GM18951 (cell line): ENCODE results near the gene CPVL.

Experiments used
- POLR2A ChIP-seq: IDR thresholded peaks from 4 replicates; pipeline ENCODE4 v1.6.1; 2011; ENCODE audit warnings: mild to moderate bottlenecking; ENCODE audit not compliant: insufficient read length, insufficient read depth; ENCODE audit errors: extremely low read depth
- in situ Hi-C: fragments of 300-500 bp; cut with MboI; formaldehyde crosslinking; loops from one replicate; pipeline ENCODE4 v1.12.0; 2022; ENCODE audit warnings: low sequenced_read_pairs, mixed read lengths, inconsistent platforms; ENCODE audit not compliant: unreplicated experiment

CPVL gene

GRCh38 chr7:29000717-29001076 is 145.6 kb downstream of the CPVL start:
- TF ChIP-seq POLR2A = no peak
- in situ Hi-C loops = no loop called here

- in situ Hi-C loops = no loop called here
- no peak for TF ChIP-seq POLR2A
These were observed 146.2 kb downstream of the CPVL start for GRCh38 chr7:28999895-29000716.

DNA sequence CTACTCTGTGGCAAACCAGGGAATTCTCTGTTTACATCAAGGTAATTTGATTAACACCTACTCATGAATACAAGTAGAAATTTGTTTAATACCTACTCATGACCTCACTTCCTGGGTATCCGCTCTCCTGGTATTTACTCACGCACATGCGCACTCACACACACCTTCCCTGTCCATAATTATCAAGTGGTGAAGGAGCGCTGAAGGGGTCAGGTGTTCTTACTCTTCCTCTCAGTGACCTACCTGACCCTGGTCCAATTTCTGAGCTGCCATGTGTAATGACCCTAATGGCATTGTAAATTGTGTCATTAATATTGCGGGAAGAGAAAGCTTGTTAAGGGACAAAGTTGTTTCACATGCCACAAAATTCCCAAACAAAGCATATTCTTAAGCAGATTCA is 146.9 kb downstream of the CPVL start:
- in situ Hi-C loops = no loop called here

DNA sequence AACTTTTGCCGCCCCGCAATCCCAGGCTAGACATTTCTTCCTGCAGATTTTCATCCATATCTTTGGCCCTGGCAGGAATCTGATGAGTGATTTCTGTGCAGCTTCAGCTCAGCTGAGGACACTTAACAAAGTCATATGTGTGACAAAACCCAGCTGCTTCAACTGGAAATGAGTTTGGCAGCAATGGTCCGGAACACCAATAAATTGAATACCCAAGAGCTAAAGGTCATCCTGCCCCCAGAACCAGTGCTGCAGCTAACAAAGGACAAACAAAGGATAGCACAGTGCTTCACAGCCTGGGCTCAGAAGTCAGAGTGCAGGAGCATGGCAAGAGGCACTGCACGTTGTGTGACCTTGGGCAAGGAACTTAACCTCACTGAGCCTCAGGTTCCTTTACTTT is 148.2 kb downstream of the CPVL start:
- no peak for TF ChIP-seq POLR2A
- in situ Hi-C loops = no loop called here

More for the DNA sequence above, 146.9 kb downstream of the CPVL start:
- TF ChIP-seq POLR2A = no peak

- no peak for TF ChIP-seq POLR2A
- in situ Hi-C loops = no loop called here
These were observed 149.5 kb downstream of the CPVL start for GRCh38 chr7:28996836-28997235.

- in situ Hi-C loops = no loop called here
- TF ChIP-seq POLR2A = no peak
These were observed 153.0 kb downstream of the CPVL start for GRCh38 chr7:28993371-28993770.

DNA sequence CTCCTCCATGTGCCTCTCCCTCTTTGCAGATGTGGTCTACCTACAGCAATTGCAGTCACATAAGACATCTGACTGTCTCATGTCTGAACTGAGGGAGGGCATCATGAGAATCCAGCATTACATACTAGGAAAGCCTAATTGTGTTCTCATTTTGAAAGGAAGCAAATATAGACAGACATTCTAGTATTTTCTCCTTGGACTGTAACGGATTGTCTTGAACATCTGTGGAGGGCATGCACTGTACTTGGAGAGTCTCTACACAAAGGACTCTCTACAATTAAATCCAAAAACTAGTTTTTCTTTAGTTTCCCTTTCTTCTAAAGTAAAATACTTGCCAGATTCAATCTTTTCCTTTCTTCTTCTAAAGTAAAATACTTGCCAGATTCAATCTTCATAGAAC is 153.5 kb downstream of the CPVL start:
- in situ Hi-C loops = no loop called here
- no peak for TF ChIP-seq POLR2A

- in situ Hi-C loops = no loop called here
These were observed 156.0 kb downstream of the CPVL start for GRCh38 chr7:28990200-28990960.

DNA sequence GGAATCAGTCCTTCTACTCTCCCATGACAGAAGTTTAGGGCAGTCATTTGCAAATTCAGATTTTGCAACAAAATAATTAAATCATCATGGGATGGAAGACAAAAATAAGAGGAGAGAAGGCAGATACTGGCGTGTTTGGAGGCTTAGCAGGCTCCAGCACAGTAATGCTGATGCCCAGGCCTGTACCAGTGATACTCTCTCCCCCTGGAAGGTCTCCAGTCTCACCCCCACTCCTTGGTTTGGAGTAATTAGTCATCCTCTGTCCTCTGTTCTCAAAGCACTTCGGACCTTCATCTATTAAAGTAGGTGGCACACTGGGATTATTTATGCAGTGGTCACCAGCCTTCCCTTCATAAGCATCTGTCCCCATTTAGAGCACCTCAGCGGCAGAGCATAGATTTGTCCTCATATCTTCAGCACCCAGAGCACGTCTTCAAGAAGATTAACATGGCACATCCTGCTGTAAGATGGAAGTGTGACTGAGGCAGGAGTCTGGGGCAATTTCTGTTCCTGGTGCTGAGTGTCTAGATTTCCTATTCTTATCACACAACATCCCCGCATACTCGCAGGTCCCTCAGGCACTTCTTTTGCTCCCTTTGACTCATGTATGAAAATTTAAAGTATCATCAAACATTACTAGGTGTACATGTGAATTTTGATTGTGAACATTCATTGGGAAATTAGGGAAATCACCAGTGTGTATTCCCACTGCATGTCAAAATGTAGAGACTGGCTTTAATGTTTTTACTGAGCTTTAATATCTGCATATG is 156.9 kb downstream of the CPVL start:
- in situ Hi-C loops = no loop called here

More at GRCh38 chr7:28990200-28990960, 156.0 kb downstream of the CPVL start:
- no peak for TF ChIP-seq POLR2A

DNA sequence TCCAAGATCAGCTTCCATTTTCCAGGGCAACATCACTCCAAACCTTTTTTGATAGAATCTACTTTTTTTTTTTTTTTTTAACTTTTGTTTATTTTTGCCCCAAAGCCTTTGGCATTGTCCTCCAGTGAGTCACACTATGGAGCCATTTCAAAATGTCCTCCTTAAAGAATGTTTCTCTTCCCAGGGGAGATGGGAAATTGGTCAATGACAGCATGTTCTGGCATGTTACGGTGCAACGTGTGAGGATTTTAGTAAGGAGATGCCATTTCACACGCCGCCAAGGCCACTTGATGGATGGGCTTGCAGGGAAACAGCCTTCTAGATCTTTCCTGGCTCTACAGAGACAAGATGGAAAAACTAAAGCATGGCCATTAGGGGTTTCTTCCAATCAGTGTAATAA is 157.5 kb downstream of the CPVL start:
- in situ Hi-C loops = no loop called here
- no peak for TF ChIP-seq POLR2A

More for the DNA sequence above, 156.9 kb downstream of the CPVL start:
- TF ChIP-seq POLR2A = no peak

- no peak for TF ChIP-seq POLR2A
- in situ Hi-C loops = no loop called here
These were observed 158.2 kb downstream of the CPVL start for GRCh38 chr7:28988091-28988490.

DNA sequence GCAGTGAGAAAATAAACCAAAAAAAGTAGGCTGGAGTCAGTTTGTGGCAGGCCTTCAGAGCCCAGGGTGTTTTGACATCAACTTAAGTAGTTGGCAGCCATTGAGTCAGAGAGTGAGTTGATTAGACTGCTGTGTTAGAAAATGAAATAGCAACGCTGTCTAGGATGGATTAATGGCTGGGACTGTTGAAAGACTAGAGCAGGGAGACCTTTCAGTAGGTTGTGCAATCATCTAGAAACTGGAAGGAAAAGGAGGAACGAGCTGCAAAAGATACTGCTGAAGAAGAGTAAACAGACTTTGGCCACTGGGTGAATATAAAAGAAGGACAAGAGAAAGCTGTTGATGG is 159.6 kb downstream of the CPVL start:
- in situ Hi-C loops = no loop called here

DNA sequence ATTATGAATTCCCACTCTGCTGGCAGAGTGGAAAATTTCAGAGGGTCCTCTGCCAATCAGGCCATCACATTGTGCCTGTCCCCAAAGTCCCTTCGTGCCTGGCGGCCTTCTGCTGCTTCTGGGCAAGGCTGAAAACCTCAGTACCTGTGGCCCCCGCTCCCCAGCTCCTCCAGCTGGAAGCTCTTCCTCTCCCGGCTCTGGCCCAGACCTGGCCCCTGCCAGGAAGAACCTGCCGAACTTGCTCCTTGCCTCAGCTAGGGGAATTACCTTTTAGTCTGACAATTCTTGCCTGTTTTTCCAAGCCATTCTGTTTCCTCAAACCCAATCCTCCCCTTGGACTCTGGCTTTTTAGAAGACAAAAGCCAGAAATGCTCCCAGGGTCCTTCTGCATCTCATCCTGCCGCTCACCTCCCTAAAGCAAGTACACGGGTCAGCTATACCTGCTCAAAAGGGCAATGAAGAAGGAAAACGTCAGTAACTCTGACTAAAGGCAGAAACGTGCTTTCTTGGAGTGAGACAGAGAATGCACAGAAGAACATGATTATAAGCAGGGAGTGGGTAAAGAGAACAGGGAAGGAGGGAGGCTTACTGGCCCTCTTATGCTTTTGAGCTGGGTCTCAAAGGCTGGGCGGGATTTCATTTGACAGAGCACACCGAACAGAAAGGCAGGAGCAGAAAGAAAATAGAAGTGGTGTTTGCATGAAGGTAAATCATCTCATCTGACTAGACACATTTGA is 160.1 kb downstream of the CPVL start:
- no peak for TF ChIP-seq POLR2A
- in situ Hi-C loops = no loop called here

More for the DNA sequence above, 159.6 kb downstream of the CPVL start:
- no peak for TF ChIP-seq POLR2A
